SU-DHL-6 (cell line): ENCODE data around the gene AURKAIP1.

Source experiments
- H2AFZ ChIP-seq: fragments of 200-600 bp; sonication (generic); 2 replicates; pipeline ENCODE4 v1.6.1; 2014; ENCODE audit warnings: low read depth, mild to moderate bottlenecking, moderate library complexity, mixed read lengths, antibody characterized with exemption, low read length; ENCODE audit not compliant: severe bottlenecking
- H3F3A ChIP-seq: fragments of 200-600 bp; shearing (Covaris generic); 2 replicates; pipeline ENCODE4 v1.6.0; 2016; ENCODE audit warnings: antibody characterized with exemption, mild to moderate bottlenecking; ENCODE audit not compliant: insufficient read depth
- H3K27ac ChIP-seq: fragments of 200-600 bp; sonication (generic); 2 replicates; pipeline ENCODE4 v1.5.1; 2016; ENCODE audit warnings: low read depth, mild to moderate bottlenecking, low read length, moderate library complexity, mixed read lengths
- H3K27me3 ChIP-seq: fragments of 200-600 bp; sonication (generic), shearing (Covaris generic); 2 replicates; pipeline ENCODE4 v1.6.0; 2014; ENCODE audit warnings: mild to moderate bottlenecking, low read length
- H3K36me3 ChIP-seq: fragments of 200-600 bp; sonication (generic); 2 replicates; pipeline ENCODE4 v1.6.1; 2014; ENCODE audit warnings: mild to moderate bottlenecking, low read length, mixed read lengths
- H3K4me2 ChIP-seq: fragments of 300-600, 200-600 bp; shearing (Covaris generic), sonication (generic); 2 replicates; pipeline ENCODE4 v1.6.0; 2014; ENCODE audit warnings: low read length, low read depth, mild to moderate bottlenecking; ENCODE audit not compliant: poor library complexity, severe bottlenecking
- H3K4me3 ChIP-seq: fragments of 200-600 bp; sonication (generic); 2 replicates; pipeline ENCODE4 v1.5.1; 2014; ENCODE audit warnings: antibody characterized with exemption, low read length, mild to moderate bottlenecking, mixed read lengths; ENCODE audit not compliant: insufficient read depth, poor library complexity, severe bottlenecking
- H3K79me2 ChIP-seq: fragments of 200-600 bp; sonication (generic); 2 replicates; pipeline ENCODE4 v1.6.1; 2014; ENCODE audit warnings: mild to moderate bottlenecking, low read length, moderate library complexity; ENCODE audit not compliant: insufficient read depth
- H3K9ac ChIP-seq: fragments of 200-600 bp; sonication (generic); 2 replicates; pipeline ENCODE4 v1.7.0; 2014; ENCODE audit warnings: mild to moderate bottlenecking, low read length
- H3K9me2 ChIP-seq: fragments of 200-600 bp; sonication (generic); replicated peaks from 2 replicates; pipeline ENCODE4 v1.6.1; 2014; ENCODE audit warnings: low read length; ENCODE audit not compliant: insufficient read depth
- H3K9me3 ChIP-seq: fragments of 200-600 bp; sonication (generic); 2 replicates; pipeline ENCODE4 v1.6.1; 2014; ENCODE audit warnings: low read length, mixed read lengths; ENCODE audit not compliant: insufficient read depth
- H4K20me1 ChIP-seq: fragments of 200-600 bp; sonication (generic); 2 replicates; pipeline ENCODE4 v1.6.1; 2014; ENCODE audit warnings: low read depth, mild to moderate bottlenecking, antibody characterized with exemption, low read length, moderate library complexity, mixed read lengths
- EZH2phosphoT487 ChIP-seq: fragments of 200-600 bp; sonication (generic), shearing (Covaris generic); conservative IDR thresholded peaks from 2 replicates; pipeline ENCODE4 v1.6.1; 2018; ENCODE audit warnings: mild to moderate bottlenecking, antibody characterized with exemption, low read length, moderate library complexity, mixed read lengths
- TF ChIP-seq, protein P1 (sequence below): fragments of 200-600 bp; sonication (generic); IDR thresholded peaks from one replicate; pipeline ENCODE4 v1.5.1; 2017; ENCODE audit warnings: antibody characterized with exemption, mild to moderate bottlenecking, low read length, moderate library complexity; ENCODE audit not compliant: insufficient read depth, poor library complexity, severe bottlenecking

AURKAIP1 gene

GRCh38 chr1:1330366-1331067, 44.5 kb downstream of the AURKAIP1 start:
- Histone ChIP-seq H4K20me1 (no peaks in the 10 kb centered on the region), H3K4me2 (no peak overlapping the region), H3K27me3 (no peaks in the 10 kb centered on the region), H3K9me2 (no peaks in the 10 kb centered on the region), H3F3A (no peaks in the 10 kb centered on the region), H3K9me3 (no peaks in the 10 kb centered on the region), H3K27ac (no peak overlapping the region), H3K9ac (no peak overlapping the region), H3K36me3 (no peaks in the 10 kb centered on the region), H3K4me3 (no peak overlapping the region), H2AFZ (no peak overlapping the region), H3K79me2 (0 out of 2 replicates have a peak, but pooled peaks cover under 1% of the 10 kb centered on the region)
- TF ChIP-seq, protein P1, sequence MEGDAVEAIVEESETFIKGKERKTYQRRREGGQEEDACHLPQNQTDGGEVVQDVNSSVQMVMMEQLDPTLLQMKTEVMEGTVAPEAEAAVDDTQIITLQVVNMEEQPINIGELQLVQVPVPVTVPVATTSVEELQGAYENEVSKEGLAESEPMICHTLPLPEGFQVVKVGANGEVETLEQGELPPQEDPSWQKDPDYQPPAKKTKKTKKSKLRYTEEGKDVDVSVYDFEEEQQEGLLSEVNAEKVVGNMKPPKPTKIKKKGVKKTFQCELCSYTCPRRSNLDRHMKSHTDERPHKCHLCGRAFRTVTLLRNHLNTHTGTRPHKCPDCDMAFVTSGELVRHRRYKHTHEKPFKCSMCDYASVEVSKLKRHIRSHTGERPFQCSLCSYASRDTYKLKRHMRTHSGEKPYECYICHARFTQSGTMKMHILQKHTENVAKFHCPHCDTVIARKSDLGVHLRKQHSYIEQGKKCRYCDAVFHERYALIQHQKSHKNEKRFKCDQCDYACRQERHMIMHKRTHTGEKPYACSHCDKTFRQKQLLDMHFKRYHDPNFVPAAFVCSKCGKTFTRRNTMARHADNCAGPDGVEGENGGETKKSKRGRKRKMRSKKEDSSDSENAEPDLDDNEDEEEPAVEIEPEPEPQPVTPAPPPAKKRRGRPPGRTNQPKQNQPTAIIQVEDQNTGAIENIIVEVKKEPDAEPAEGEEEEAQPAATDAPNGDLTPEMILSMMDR = no peak
- TF ChIP-seq EZH2phosphoT487 = no peak

GRCh38 chr1:1329304-1330210, 45.5 kb downstream of the AURKAIP1 start:
- Histone ChIP-seq H4K20me1 (no peaks in the 10 kb centered on the region), H3K4me3 (no peak overlapping the region), H3K27ac (no peak overlapping the region), H3K79me2 (peaks cover 9% of the 10 kb centered on the region), H3F3A (no peaks in the 10 kb centered on the region; the same call in 1 of the 2 replicates), H3K4me2 (no peak overlapping the region), H2AFZ (no peak overlapping the region), H3K9me3 (no peaks in the 10 kb centered on the region), H3K36me3 (no peaks in the 10 kb centered on the region), H3K27me3 (no peaks in the 10 kb centered on the region), H3K9me2 (no peaks in the 10 kb centered on the region), H3K9ac (no peak overlapping the region)
- TF ChIP-seq EZH2phosphoT487 = no peak
- TF ChIP-seq, protein P1 = no peak

DNA sequence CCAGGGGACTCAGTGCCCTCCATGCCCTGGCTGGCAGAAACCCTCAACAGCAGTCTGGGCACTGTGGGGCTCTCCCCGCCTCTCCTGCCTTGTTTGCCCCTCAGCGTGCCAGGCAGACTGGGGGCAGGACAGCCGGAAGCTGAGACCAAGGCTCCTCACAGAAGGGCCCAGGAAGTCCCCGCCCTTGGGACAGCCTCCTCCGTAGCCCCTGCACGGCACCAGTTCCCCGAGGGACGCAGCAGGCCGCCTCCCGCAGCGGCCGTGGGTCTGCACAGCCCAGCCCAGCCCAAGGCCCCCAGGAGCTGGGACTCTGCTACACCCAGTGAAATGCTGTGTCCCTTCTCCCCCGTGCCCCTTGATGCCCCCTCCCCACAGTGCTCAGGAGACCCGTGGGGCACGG, 46.8 kb downstream of the AURKAIP1 start:
- no peaks in the 10 kb centered on the region for H3K27me3 ChIP-seq
- H3K9me3 ChIP-seq = no peaks in the 10 kb centered on the region
- no peaks in the 10 kb centered on the region for H3K9me2 ChIP-seq
- H3K36me3 ChIP-seq = no peaks in the 10 kb centered on the region
- peaks cover 17% of the 10 kb centered on the region for H3K79me2 ChIP-seq
- H3K4me2 ChIP-seq = no peak overlapping the region
- no peaks in the 10 kb centered on the region; the same call in 1 of the 2 replicates for H4K20me1 ChIP-seq
- H3K27ac ChIP-seq = no peak overlapping the region
- no peaks in the 10 kb centered on the region; the same call in 1 of the 2 replicates for H3F3A ChIP-seq
- H2AFZ ChIP-seq = no peak overlapping the region
- no peak overlapping the region for H3K9ac ChIP-seq
- TF ChIP-seq, protein P1 = no peak
- no peak for TF ChIP-seq EZH2phosphoT487
- H3K4me3 ChIP-seq = no peak overlapping the region
